H54 (cell line): ENCODE results near the gene ATP6V1G1.
"Not testable (repeated sequence)": the region's sequence is repeated elsewhere in the genome, so short reads cannot be mapped to it uniquely, and the experiment has no call there.

ENCODE experiments used
- DNase-seq: peaks from one replicate; pipeline ENCODE4 v3.0.0; 2011; ENCODE audit warnings: low spot score, mixed read lengths; ENCODE audit not compliant: insufficient read length
- FAIRE-seq: peaks from 3 replicates; lab custom pipeline; 2011; peaks lifted over from hg19 to GRCh38; lab: Jason Lieb, UNC
- POLR2A ChIP-seq: IDR thresholded peaks from 2 replicates; pipeline ENCODE4 v1.6.1; 2011; ENCODE audit warnings: low read depth, mild to moderate bottlenecking, low read length

ATP6V1G1 gene

DNA sequence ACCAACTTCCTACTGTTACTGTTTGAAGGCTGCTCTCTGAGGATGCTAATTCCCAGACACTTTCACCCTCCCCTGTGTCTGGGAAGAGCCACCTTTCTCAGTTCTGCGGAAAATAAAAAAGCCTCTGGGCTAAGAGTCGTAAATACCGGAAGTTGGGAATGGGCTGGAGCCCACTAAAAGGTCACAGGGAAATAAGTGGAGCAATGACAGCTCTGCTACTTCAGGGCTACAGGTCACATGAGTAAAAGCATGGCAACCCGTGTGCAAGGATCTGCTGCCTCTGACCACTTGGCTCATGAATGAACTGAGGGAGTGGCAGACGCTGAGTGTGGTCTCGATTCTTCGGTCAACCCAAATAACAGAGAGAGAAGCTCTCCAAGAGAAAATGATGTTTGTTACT is 25.8 kb upstream of the ATP6V1G1 start:
- no peak for DNase-seq
- FAIRE-seq = no peak
- no peak for TF ChIP-seq POLR2A

DNA sequence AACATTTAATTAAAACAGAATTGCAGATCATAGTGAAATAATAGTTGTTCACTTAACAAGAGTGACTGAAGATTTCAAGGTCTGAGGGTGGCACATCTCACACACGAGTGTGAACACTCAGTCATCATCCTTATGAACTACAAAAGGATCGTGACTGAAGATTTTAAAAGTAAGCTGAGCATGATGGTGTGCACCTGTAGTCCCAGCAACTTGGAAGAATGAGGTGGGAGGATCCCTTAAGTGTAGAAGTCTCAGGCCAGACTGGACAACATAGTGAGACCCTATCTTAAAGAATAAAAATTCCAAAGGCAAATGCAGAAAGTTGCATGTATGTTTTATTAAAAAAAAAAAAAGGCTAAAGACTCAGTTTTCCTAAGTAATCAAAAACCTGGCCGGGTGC is 22.4 kb upstream of the ATP6V1G1 start:
- TF ChIP-seq POLR2A = no peak
- DNase-seq = no peak
- no peak for FAIRE-seq

DNA sequence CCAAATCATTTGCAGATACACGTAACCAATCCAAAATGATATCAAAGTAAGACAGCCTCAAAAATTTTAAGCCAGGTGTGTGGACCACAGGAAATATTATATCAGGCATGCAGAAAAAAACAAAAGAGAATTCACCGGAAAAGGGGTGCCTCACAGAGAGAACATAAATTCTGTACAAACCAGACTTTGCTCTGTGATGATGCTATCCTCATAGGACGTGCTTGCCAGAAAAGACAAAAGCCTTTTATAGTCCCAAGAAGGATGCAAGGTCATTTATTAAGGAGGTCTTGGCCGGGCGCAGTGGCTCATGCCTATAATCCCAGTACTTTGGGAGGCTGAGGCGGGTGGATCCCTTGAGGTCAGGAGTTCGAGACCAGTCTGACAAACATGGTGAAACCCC is 16.8 kb upstream of the ATP6V1G1 start:
- no peak for TF ChIP-seq POLR2A
- DNase-seq (no peak), FAIRE-seq (no peak)

DNA sequence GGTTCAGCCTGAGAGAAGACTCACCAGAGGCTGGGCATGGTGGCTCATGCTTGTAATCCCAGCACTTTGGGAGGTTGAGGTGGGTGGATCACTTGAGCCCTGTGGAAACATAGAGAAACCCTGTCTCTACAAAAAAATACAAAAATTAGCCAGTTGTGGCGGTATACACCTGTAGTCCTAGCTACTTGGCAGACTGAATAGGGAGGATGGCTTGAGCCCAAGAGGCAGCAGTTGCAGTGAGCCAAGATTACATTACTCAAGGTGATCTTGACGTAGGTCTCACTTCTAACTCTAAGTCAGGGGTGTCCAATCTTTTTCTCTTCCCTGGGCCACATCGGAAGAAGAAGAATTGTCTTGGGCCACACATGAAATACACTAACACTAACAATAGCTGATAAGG is 16.2 kb upstream of the ATP6V1G1 start:
- no peak for FAIRE-seq
- TF ChIP-seq POLR2A = no peak
- DNase-seq = no peak

DNA sequence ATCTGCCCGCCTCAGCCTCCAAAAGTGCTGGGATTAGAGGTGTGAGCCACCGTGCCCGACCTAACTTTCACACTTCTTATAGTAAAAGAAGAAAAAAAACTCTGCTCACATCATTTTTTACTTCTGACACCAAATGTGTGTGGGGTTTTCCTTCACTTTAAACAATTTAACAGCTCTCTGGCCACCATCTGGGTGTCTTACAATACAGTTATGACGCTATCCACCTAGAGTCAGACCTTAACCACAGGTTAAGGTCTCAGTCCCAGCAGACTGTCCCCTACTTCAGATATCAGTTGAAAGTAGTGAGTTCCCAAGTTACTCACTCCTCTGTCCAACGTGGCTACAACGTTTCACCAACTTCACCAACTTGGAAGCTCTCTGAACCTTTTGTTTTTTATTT is 15.4 kb upstream of the ATP6V1G1 start:
- FAIRE-seq (no peak), DNase-seq (no peak)
- no peak for TF ChIP-seq POLR2A

DNA sequence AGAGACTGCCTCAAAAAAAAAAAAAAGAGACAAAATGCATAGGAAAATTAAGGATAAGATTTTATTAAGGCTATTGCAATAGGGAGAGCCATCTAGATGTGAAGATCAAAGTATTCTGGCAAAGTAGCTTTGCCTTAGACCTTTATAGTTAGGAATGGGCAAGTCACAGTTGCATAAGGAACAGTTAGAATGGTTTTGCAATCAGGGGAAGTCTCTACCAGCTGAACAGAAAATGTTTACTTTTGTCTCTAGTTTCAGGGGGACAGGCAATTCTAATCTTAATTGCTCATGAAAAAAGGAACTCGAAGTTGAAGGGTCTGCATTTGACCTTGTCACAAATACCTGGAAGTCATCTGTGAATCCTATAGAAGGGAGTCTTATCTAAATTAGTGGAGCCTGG is 13.1 kb upstream of the ATP6V1G1 start:
- TF ChIP-seq POLR2A = no peak
- FAIRE-seq (no peak), DNase-seq (no peak)

DNA sequence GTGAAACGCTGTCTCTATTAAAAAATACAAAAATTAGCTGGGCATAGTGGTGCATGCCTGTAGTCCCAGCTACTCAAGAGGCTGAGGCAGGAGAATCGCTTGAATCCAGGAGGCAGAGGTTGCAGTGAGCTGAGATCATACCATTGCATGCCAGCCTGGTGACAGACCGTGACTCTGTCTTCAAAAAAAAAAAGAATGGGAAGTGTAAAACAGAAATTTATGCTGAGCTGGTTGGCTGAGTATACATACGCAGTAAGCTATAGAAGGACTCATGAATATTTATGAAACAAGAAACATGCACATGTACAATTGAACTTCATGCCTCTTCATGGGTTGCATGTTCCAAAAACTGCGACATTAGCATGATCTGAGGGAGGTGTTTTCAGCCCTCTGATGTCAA is 10.8 kb upstream of the ATP6V1G1 start:
- not testable (repeated sequence) for DNase-seq, FAIRE-seq

DNA sequence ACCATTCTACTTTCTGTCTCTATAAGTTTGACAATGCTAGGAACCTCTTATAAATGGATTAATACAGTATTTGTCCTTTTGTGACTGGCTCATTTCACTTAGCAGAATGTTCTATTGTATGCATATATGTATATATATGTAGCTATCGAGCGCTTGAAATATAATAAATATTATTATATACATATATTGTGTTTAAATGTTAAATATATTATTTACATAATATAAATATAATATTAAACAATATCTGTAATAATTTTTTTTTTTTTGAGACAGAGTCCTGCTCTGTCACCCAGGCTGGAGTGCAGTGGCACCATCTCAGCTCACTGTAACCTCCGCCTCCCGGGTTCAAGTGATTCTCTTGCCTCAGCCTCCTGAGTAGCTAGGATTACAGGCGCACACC is 9.4 kb upstream of the ATP6V1G1 start:
- not testable (repeated sequence) for DNase-seq, FAIRE-seq

DNA sequence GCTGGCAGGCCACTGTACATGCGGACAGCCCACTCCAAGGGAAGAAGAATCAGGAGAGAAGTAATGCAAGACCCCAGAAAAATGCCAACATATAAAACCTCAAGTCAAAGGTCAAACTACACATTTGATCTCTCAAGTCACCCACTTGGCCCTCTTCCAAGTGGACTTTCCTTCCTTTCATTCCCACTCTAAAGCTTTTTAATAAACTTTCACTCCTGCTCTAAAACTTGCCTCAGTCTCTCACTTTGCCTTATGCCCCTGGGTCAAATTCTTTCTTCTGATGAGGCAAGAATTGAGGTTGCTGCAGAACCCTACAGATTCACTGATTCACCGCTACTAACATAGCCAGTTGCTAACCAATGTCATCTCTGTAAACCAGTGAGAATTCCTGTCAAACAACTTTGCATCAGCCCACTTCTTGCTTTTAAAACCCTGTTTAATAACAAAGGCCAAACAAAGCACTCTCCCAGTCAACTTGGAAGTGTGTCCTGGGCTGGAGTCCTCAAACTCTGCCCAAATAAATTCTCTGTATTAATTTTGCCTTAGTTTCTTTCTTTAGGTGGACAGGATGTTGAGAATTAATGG is 6.9 kb upstream of the ATP6V1G1 start:
- DNase-seq (no peak), FAIRE-seq (no peak)
- no peak for TF ChIP-seq POLR2A

DNA sequence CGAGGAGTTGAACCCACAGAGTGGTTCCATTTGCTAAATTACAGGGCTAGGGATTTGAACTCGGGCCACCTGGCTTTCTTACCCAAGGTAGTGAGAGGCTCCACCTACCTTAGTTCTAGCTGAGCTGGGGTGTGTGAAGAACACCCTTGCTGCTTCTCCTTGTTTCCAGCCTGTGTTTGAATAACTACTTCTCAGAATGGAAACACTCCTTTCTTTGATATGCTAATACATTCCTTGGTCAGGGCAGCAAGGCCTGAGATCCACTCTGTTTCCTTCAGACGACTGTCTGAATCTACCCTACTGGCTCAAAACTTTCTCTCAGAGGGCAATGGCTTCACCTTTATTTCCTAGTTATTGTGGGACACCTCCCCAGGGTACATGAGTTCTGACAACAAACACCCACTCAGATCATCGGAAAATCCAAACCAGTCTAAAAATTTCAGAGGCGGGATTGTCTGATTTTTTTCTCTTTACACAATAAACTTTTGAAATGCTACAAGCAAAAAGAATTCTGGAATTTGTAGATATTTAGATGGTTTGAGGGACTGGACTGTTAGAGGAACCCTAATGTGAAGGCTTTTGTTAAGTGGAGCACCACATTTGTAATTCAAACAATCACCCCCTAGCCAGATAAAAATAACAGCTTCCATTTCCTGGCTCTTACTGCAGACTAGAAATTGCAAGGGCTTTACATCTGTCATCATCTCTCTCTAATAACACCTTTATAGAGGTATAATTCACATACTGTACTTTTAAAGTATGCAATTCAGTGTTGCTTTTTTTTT is 4.0 kb upstream of the ATP6V1G1 start:
- no peak for DNase-seq
- TF ChIP-seq POLR2A = no peak
- FAIRE-seq = no peak

DNA sequence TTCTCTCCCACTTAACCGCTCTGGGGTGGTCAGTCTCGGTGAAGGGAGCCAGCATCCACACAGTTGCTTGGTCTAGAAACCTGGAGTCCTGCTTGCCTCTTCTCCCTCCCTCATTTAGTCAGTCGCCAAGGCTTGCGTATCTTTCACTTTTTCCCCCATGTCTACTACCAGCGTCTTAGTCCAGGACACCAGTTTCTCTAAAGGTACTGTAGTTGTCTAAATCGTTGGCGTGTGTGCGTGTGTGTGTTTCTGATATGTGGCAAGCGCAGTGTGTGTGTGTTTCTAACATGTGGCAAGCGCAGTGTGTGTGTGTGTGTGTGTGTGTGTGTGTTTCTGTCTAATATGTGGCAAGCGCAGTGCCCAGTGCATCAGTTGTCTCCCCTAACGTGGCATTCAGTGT is 641 bp downstream of the ATP6V1G1 start:
- no peak for DNase-seq
- no peak for FAIRE-seq
- TF ChIP-seq POLR2A = no peak

DNA sequence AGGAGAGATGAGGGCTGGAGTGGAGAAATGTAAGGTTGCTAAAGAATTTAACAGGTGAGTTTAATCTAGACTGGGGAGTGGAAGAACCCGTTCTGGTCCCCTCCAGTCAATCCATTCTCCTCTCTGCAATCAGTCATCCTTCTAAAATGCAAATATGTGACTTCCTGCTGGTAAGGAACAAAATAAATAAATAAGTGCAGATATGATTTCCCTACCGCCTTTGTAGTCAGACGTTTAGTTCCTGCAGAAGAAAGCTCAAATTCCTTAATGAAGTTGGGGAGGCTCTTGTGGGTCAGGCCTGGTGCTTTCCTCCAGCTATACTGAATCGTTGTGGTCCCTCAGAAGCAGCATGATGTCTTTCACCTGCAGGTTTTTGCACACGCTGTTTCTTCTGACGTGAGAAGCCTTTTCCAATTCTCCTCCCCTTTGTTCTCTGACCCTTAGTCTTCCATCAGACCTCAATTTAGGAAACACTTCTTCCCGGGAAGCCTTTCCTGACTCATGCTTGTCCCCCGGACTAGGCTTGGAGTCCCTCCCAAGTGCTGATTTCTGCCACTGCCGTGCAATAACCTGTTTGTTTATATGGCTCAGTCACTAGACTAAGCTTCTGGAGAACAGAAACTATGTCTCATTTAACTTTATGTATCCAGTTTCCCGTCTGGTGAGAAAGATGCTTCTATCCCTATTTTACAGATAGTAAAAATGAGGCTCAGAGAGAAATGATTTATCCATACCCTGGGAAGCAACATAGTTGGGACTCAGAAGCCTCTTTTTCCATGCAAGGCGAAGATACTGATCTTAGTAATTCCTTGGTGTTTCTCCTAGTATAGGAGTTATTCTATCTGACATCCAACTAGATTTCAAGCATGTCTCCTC is 1.3 kb downstream of the ATP6V1G1 start:
- TF ChIP-seq POLR2A = no peak
- DNase-seq = no peak
- peak; percentile 60 for FAIRE-seq

DNA sequence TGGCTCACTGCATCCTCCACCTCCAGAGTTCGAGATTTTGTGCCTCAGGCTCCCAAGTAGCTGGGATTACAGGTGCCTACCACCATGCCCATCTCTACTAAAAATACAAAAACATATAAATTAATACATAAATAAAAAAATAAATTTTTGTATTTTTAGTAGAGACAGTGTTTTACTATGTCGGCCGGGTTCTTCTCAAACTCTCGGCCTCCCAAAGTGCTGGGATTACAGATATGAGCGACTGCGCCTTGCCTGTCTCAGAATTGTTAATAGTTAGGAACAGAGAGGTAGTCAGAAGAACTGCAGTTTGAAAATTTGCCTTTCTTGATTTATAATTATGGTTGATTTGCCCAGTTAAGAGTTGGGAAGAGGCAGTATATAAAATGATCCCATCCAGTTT is 2.8 kb downstream of the ATP6V1G1 start:
- FAIRE-seq (no peak), DNase-seq (no peak)
- TF ChIP-seq POLR2A = no peak

DNA sequence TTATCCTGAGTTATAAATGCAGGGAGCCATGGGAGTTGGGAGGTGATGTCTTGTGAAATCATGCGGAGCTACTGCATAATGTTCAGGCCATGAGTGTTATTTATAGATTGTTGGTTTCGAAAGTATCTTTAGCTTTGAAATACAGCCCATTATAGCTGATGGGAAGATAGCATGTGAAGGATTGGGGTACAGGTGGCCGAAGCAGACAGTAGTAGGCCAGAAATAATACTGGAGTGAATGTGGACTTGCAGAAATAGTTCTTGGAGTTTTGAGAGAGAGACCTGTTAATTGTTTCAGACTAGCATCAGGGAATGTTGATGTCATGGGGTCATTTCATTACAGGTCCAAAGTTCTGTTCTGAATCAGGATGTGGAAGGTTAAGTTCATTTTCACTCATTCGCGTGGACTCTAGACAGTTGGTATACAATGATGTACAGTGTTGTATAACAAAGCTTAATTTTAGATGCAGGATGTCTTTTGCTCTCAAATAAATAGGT is 3.8 kb downstream of the ATP6V1G1 start:
- DNase-seq = no peak
- no peak for TF ChIP-seq POLR2A
- FAIRE-seq = no peak
